Chondrocyte (in vitro differentiated cells): ENCODE data around the gene CTDP1. TPM values are rescaled to one million over a fixed set of nuclear protein-coding genes. Genes with fewer than 3 reads are reported as not detected.

Experiments used
- DNase-seq: peaks from one replicate; pipeline ENCODE4 v3.0.0; 2021; ENCODE audit warnings: mixed read lengths, low spot score
- H3K27ac Mint-ChIP-seq: one replicate; pipeline ENCODE4 v1.8.0; 2021; ENCODE audit warnings: mild to moderate bottlenecking, moderate library complexity, mixed read lengths; ENCODE audit not compliant: unreplicated experiment
- H3K27me3 Mint-ChIP-seq: 2 replicates; pipeline ENCODE4 v1.8.0; 2021; ENCODE audit warnings: low read depth, mixed read lengths
- H3K36me3 Mint-ChIP-seq: 2 replicates; pipeline ENCODE4 v1.8.0; 2021; ENCODE audit warnings: low read depth, mixed read lengths
- H3K4me1 Mint-ChIP-seq: 2 replicates; pipeline ENCODE4 v1.8.0; 2021; ENCODE audit warnings: low read depth, mild to moderate bottlenecking, mixed read lengths
- H3K4me3 Mint-ChIP-seq: one replicate; pipeline ENCODE4 v1.8.0; 2021; ENCODE audit warnings: mild to moderate bottlenecking, moderate library complexity, mixed read lengths; ENCODE audit not compliant: unreplicated experiment
- H3K9me3 Mint-ChIP-seq: 2 replicates; pipeline ENCODE4 v1.8.0; 2021; ENCODE audit warnings: low read depth, mixed read lengths
- CTCF ChIP-seq: fragments of 200-600 bp; sonication (generic); IDR thresholded peaks from 2 replicates; pipeline ENCODE4 v1.5.0; 2021; ENCODE audit warnings: antibody characterized with exemption, mild to moderate bottlenecking, moderate library complexity
- total RNA-seq: library from RNA; stranded (reverse); gene quantifications from 3 replicates; pipeline ENCODE4 v1.2.1, GENCODE V29; 2021

The CTDP1 gene
- total RNA-seq, 1 donor from 2014 or later: 21.0 TPM

GRCh38 chr18:79800371-79801180 lies 121.0 kb downstream of the CTDP1 start:
- no peak for TF ChIP-seq CTCF
- H3K27me3 Mint-ChIP-seq: peaks cover 36% of the 10 kb centered on the region
- no peak overlapping the region for H3K27ac Mint-ChIP-seq
- no peaks in the 10 kb centered on the region for H3K9me3 Mint-ChIP-seq
- H3K4me1 Mint-ChIP-seq: peaks cover 8% of the 10 kb centered on the region
- DNase-seq: peak; percentile 93
- H3K36me3 Mint-ChIP-seq: peaks cover 3% of the 10 kb centered on the region
- H3K4me3 Mint-ChIP-seq: no peak overlapping the region

- H3K27me3 Mint-ChIP-seq: peaks cover 36% of the 10 kb centered on the region
- peaks cover 3% of the 10 kb centered on the region for H3K36me3 Mint-ChIP-seq
- H3K4me1 Mint-ChIP-seq: peaks cover 8% of the 10 kb centered on the region
- DNase-seq: peak; percentile 49
- no peak for TF ChIP-seq CTCF
- H3K9me3 Mint-ChIP-seq: no peaks in the 10 kb centered on the region
- no peak overlapping the region for H3K4me3 Mint-ChIP-seq
- no peak overlapping the region for H3K27ac Mint-ChIP-seq
These were observed 121.6 kb downstream of the CTDP1 start for GRCh38 chr18:79801217-79801616.

- DNase-seq: peak; percentile 42
- H3K27me3 Mint-ChIP-seq: peaks cover 32% of the 10 kb centered on the region
These were observed 122.0 kb downstream of the CTDP1 start for GRCh38 chr18:79801641-79802040.

GRCh38 chr18:79802298-79802697 lies 122.7 kb downstream of the CTDP1 start:
- Mint-ChIP-seq H3K27ac (no peak overlapping the region), H3K36me3 (peaks cover 2% of the 10 kb centered on the region), H3K27me3 (peaks cover 27% of the 10 kb centered on the region), H3K4me1 (peaks cover 5% of the 10 kb centered on the region), H3K9me3 (no peaks in the 10 kb centered on the region), H3K4me3 (no peak overlapping the region)
- no peak for TF ChIP-seq CTCF
- peak; percentile 81 for DNase-seq

More at GRCh38 chr18:79801641-79802040, 122.0 kb downstream of the CTDP1 start:
- H3K9me3 Mint-ChIP-seq: no peaks in the 10 kb centered on the region
- no peak overlapping the region for H3K4me3 Mint-ChIP-seq
- peaks cover 8% of the 10 kb centered on the region for H3K4me1 Mint-ChIP-seq
- peaks cover 3% of the 10 kb centered on the region for H3K36me3 Mint-ChIP-seq
- no peak overlapping the region for H3K27ac Mint-ChIP-seq
- TF ChIP-seq CTCF: no peak

GRCh38 chr18:79803611-79804051 lies 124.0 kb downstream of the CTDP1 start:
- Mint-ChIP-seq H3K4me1 (peaks cover 3% of the 10 kb centered on the region), H3K9me3 (no peaks in the 10 kb centered on the region), H3K27me3 (peaks cover 27% of the 10 kb centered on the region), H3K4me3 (no peak overlapping the region), H3K27ac (no peak overlapping the region), H3K36me3 (no peaks in the 10 kb centered on the region)
- TF ChIP-seq CTCF: no peak
- peak; percentile 71 for DNase-seq

Other genes with a start within 250 kb of the CTDP1 start
- not detected in 3 replicates for gene KCNG2, start 118.1 kb downstream of the CTDP1 start, total RNA-seq